Gastroesophageal sphincter (tissue), 4 donors: ENCODE data around the gene SLC6A3. TPM values are rescaled to one million over a fixed set of nuclear protein-coding genes. Genes with fewer than 3 reads are reported as not detected.

Experiments
- ATAC-seq: fragments of 150-250 bp; one replicate; pipeline ENCODE4 v1.9.1; 2016; ENCODE audit warnings: mild to moderate bottlenecking, moderate library complexity
- H3K27ac ChIP-seq, 4 donors: fragments of 200-600 bp; sonication (generic) in 3 of 4; 1 replicate in 3 of 4; 2 replicates in 1 of 4; pipeline ENCODE4 v1.5.1; 2016 to 2019
- H3K27me3 ChIP-seq: fragments of 200-600 bp; sonication (generic); one replicate; pipeline ENCODE4 v1.5.1; 2019
- H3K36me3 ChIP-seq, 2 donors: fragments of 200-600 bp; sonication (generic); one replicate each; pipeline ENCODE4 v1.5.1; 2019; ENCODE audit warnings: control low read depth in 1 of 2
- H3K4me1 ChIP-seq, 3 donors: fragments of 200-600 bp; sonication (generic); 1 replicate in 2 of 3; 2 replicates in 1 of 3; pipeline ENCODE4 v1.5.1; 2016 to 2019; ENCODE audit warnings: control low read depth in 2 of 3
- H3K4me3 ChIP-seq, 2 donors: fragments of 200-600 bp; sonication (generic); one replicate each; pipeline ENCODE4 v1.5.1; 2019; ENCODE audit warnings: mild to moderate bottlenecking in 1 of 2, moderate library complexity in 1 of 2
- H3K9me3 ChIP-seq, 3 donors: fragments of 200-600 bp; sonication (generic); one replicate each; pipeline ENCODE4 v1.5.1; 2017 to 2019; ENCODE audit warnings: control low read depth in 2 of 3
- CTCF ChIP-seq, 4 experiments: fragments of 200-600 bp in 2 of 4; fragments of 450-650 bp in 2 of 4; sonication (generic) in 1 of 4; IDR thresholded peaks; one replicate each; pipeline ENCODE4 v1.5.1; 2017 to 2019; ENCODE audit warnings: antibody characterized with exemption in 4 of 4, mild to moderate bottlenecking in 2 of 4, moderate library complexity in 2 of 4
- EP300 ChIP-seq: sonication (generic); formaldehyde crosslinking; IDR thresholded peaks from one replicate; pipeline ENCODE4 v1.6.1; 2017; ENCODE audit warnings: antibody characterized with exemption, mild to moderate bottlenecking
- POLR2A ChIP-seq, 2 donors: fragments of 450-650 bp; IDR thresholded peaks; one replicate each; pipeline ENCODE4 v1.6.1; 2017; ENCODE audit warnings: antibody characterized with exemption in 2 of 2, mild to moderate bottlenecking in 2 of 2, moderate library complexity in 1 of 2
- POLR2AphosphoS5 ChIP-seq: sonication (generic); formaldehyde crosslinking; IDR thresholded peaks from one replicate; pipeline ENCODE4 v1.6.1; 2017; ENCODE audit warnings: antibody characterized with exemption
- WGBS, 2 donors: methylation state at CpG; one replicate each; pipeline ENCODE4 v1.1.5; 2018; ENCODE audit warnings: low coverage in 1 of 2; 5-methylcytosine and 5-hydroxymethylcytosine counted together
- total RNA-seq, 4 donors: library from RNA; depleted of rRNA; stranded (reverse); fragments of >200 nt; gene quantifications; one replicate each; pipeline ENCODE4 v1.1.0, GENCODE V29; 2016

Gene SLC6A3
- total RNA-seq, result not detected

- Histone ChIP-seq H3K4me3 (peak within 1 kb of the TSS in 1 of 2 donors; percentile 25), H3K27ac (no peak within 1 kb of the TSS), H3K27me3 (peaks cover 93% of the 10 kb centered on the region), H3K36me3 (no peaks in the 10 kb centered on the region), H3K9me3 (peaks cover 0 to 10% (median 0%) of the 10 kb centered on the region in 3 donors), H3K4me1 (peaks cover 0 to 23% (median 10%) of the 10 kb centered on the region in 3 donors)
- ATAC-seq, result no peak
- TF ChIP-seq CTCF (IDR thresholded peaks at IDR 0.05), result no peak
- TF ChIP-seq POLR2AphosphoS5, result no peak
- TF ChIP-seq EP300, result no peak
- no peak for TF ChIP-seq POLR2A (IDR thresholded peaks at IDR 0.05)
- WGBS, 2 donors, result no CpG with 5 or more reads among the region's 52 CpGs
These were observed at the start of gene SLC6A3 for GRCh38 chr5:1445313-1445688. Gene SLC6A3 (minus strand): TSS chr5:1445440. CDS start chr5:1443197, 2,243 bp downstream.

- peaks cover 0 to 13% (median 2%) of the 10 kb centered on the region in 3 donors for H3K4me1 ChIP-seq
- TF ChIP-seq POLR2A (IDR thresholded peaks at IDR 0.05), result no peak
- no peak for TF ChIP-seq CTCF (IDR thresholded peaks at IDR 0.05)
- TF ChIP-seq POLR2AphosphoS5, result no peak
- TF ChIP-seq EP300, result no peak
- no peak overlapping the region for H3K4me3 ChIP-seq
- H3K27ac ChIP-seq, result no peak overlapping the region
- H3K27me3 ChIP-seq, result no peaks in the 10 kb centered on the region
- no peak for ATAC-seq
- no peaks in the 10 kb centered on the region for H3K9me3 ChIP-seq
- H3K36me3 ChIP-seq, result peaks cover 0 to 82% of the 10 kb centered on the region in 2 donors
- 85% methylated on average over 6 of the region's 12 CpGs; no CpG with 5 or more reads in 1 of the 2 donors for WGBS, 2 donors
These were observed 48.7 kb upstream of the SLC6A3 start for GRCh38 chr5:1493941-1494340.

- H3K27me3 ChIP-seq, result no peaks in the 10 kb centered on the region
- H3K4me1 ChIP-seq, result peaks cover 0 to 13% (median 2%) of the 10 kb centered on the region in 3 donors
- H3K36me3 ChIP-seq, result peaks cover 0 to 88% of the 10 kb centered on the region in 2 donors
- H3K27ac ChIP-seq, result no peak overlapping the region
- H3K4me3 ChIP-seq, result no peak overlapping the region
- ATAC-seq, result no peak
- TF ChIP-seq POLR2AphosphoS5 (no peak), POLR2A (IDR thresholded peaks at IDR 0.05) (no peak), EP300 (no peak), CTCF (IDR thresholded peaks at IDR 0.05) (no peak)
- 100% methylated on average over 2 of the region's 16 CpGs; no CpG with 5 or more reads in 1 of the 2 donors for WGBS, 2 donors
- no peaks in the 10 kb centered on the region for H3K9me3 ChIP-seq
These were observed 48.2 kb upstream of the SLC6A3 start for GRCh38 chr5:1493413-1493812.

GRCh38 chr5:1492757-1493156, 47.5 kb upstream of the SLC6A3 start:
- WGBS, 2 donors, result no CpG with 5 or more reads among the region's 12 CpGs
- ATAC-seq, result no peak
- H3K4me3 ChIP-seq, result no peak overlapping the region
- peaks cover 0 to 13% (median 2%) of the 10 kb centered on the region in 3 donors for H3K4me1 ChIP-seq
- H3K36me3 ChIP-seq, result peaks cover 0 to 94% of the 10 kb centered on the region in 2 donors
- no peaks in the 10 kb centered on the region for H3K9me3 ChIP-seq
- no peak for TF ChIP-seq EP300
- no peak for TF ChIP-seq POLR2A (IDR thresholded peaks at IDR 0.05)
- TF ChIP-seq CTCF (IDR thresholded peaks at IDR 0.05), result no peak
- TF ChIP-seq POLR2AphosphoS5, result no peak
- H3K27me3 ChIP-seq, result no peaks in the 10 kb centered on the region
- H3K27ac ChIP-seq, result no peak overlapping the region

GRCh38 chr5:1490376-1490775, 45.1 kb upstream of the SLC6A3 start:
- TF ChIP-seq EP300 (no peak), CTCF (IDR thresholded peaks at IDR 0.05) (no peak), POLR2AphosphoS5 (no peak), POLR2A (IDR thresholded peaks at IDR 0.05) (no peak)
- H3K27me3 ChIP-seq, result no peaks in the 10 kb centered on the region
- H3K4me1 ChIP-seq, result peaks cover 0 to 2% (median 0%) of the 10 kb centered on the region in 3 donors
- ATAC-seq, result no peak
- no peak overlapping the region for H3K4me3 ChIP-seq
- 92 to 93% methylated on average over 7 of the region's 12 CpGs for WGBS, 2 donors
- H3K36me3 ChIP-seq, result peaks cover 0 to 100% of the 10 kb centered on the region in 2 donors
- H3K27ac ChIP-seq, result no peak overlapping the region
- H3K9me3 ChIP-seq, result no peaks in the 10 kb centered on the region
